Gastroesophageal sphincter (tissue), 4 donors: Measurements from ENCODE around the gene EFTUD2. TPM values are rescaled to one million over a fixed set of nuclear protein-coding genes. Genes with fewer than 3 reads are reported as not detected.

ENCODE experiments used
- ATAC-seq: fragments of 150-250 bp; one replicate; pipeline ENCODE4 v1.9.1; 2016; ENCODE audit warnings: mild to moderate bottlenecking, moderate library complexity
- H3K27ac ChIP-seq, 4 donors: fragments of 200-600 bp; sonication (generic) in 3 of 4; 1 replicate in 3 of 4; 2 replicates in 1 of 4; pipeline ENCODE4 v1.5.1; 2016 to 2019
- H3K27me3 ChIP-seq: fragments of 200-600 bp; sonication (generic); one replicate; pipeline ENCODE4 v1.5.1; 2019
- H3K36me3 ChIP-seq, 2 donors: fragments of 200-600 bp; sonication (generic); one replicate each; pipeline ENCODE4 v1.5.1; 2019; ENCODE audit warnings: control low read depth in 1 of 2
- H3K4me1 ChIP-seq, 3 donors: fragments of 200-600 bp; sonication (generic); 1 replicate in 2 of 3; 2 replicates in 1 of 3; pipeline ENCODE4 v1.5.1; 2016 to 2019; ENCODE audit warnings: control low read depth in 2 of 3
- H3K4me3 ChIP-seq, 2 donors: fragments of 200-600 bp; sonication (generic); one replicate each; pipeline ENCODE4 v1.5.1; 2019; ENCODE audit warnings: mild to moderate bottlenecking in 1 of 2, moderate library complexity in 1 of 2
- H3K9me3 ChIP-seq, 3 donors: fragments of 200-600 bp; sonication (generic); one replicate each; pipeline ENCODE4 v1.5.1; 2017 to 2019; ENCODE audit warnings: control low read depth in 2 of 3
- CTCF ChIP-seq, 4 experiments: fragments of 200-600 bp in 2 of 4; fragments of 450-650 bp in 2 of 4; sonication (generic) in 1 of 4; IDR thresholded peaks; one replicate each; pipeline ENCODE4 v1.5.1; 2017 to 2019; ENCODE audit warnings: antibody characterized with exemption in 4 of 4, mild to moderate bottlenecking in 2 of 4, moderate library complexity in 2 of 4
- EP300 ChIP-seq: sonication (generic); formaldehyde crosslinking; IDR thresholded peaks from one replicate; pipeline ENCODE4 v1.6.1; 2017; ENCODE audit warnings: antibody characterized with exemption, mild to moderate bottlenecking
- POLR2A ChIP-seq, 2 donors: fragments of 450-650 bp; IDR thresholded peaks; one replicate each; pipeline ENCODE4 v1.6.1; 2017; ENCODE audit warnings: antibody characterized with exemption in 2 of 2, mild to moderate bottlenecking in 2 of 2, moderate library complexity in 1 of 2
- POLR2AphosphoS5 ChIP-seq: sonication (generic); formaldehyde crosslinking; IDR thresholded peaks from one replicate; pipeline ENCODE4 v1.6.1; 2017; ENCODE audit warnings: antibody characterized with exemption
- WGBS, 2 donors: methylation state at CpG; one replicate each; pipeline ENCODE4 v1.1.5; 2018; ENCODE audit warnings: low coverage in 1 of 2; 5-methylcytosine and 5-hydroxymethylcytosine counted together
- total RNA-seq, 4 donors: library from RNA; depleted of rRNA; stranded (reverse); fragments of >200 nt; gene quantifications; one replicate each; pipeline ENCODE4 v1.1.0, GENCODE V29; 2016

EFTUD2 gene
- total RNA-seq, 4 donors from 2014 or later: 45.1 to 71.2 (median 57.8) TPM

DNA sequence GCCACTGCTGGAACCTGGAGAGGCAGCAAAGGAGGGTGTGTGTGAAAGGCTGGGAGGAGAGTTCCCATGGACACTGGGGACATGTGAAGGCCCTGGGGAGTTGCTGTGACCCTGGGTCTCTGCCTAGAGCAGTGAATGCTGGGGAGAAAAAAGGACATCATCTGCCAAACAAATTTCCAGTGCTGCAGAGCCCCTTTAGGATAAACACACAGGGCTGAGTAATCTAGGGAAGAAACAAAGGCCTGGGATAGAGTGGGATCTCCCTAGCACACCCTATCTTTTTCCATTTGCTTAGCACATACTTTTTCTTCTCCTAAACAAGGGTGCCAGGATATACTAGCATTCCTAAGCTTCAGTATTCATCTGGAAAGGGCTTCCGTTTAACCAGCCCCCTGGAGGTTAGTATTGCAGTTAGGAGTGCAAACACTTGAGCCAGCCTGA lies 54.8 kb downstream of the EFTUD2 start:
- 0 to 11% methylated on average over 1 of the region's 1 CpG for WGBS, 2 donors
- Histone ChIP-seq H3K9me3 (no peaks in the 10 kb centered on the region), H3K27ac (peak overlapping the region in 1 of 4 donors; percentile 16), H3K27me3 (no peaks in the 10 kb centered on the region), H3K4me3 (no peak overlapping the region), H3K36me3 (peaks cover 0 to 5% of the 10 kb centered on the region in 2 donors), H3K4me1 (peaks cover 0 to 21% (median 0%) of the 10 kb centered on the region in 3 donors)
- ATAC-seq: no peak
- TF ChIP-seq CTCF (IDR thresholded peaks at IDR 0.05): peak in 1 of 4 experiments; percentile 19
- no peak for TF ChIP-seq POLR2AphosphoS5
- TF ChIP-seq POLR2A (IDR thresholded peaks at IDR 0.05): no peak
- TF ChIP-seq EP300: no peak

DNA sequence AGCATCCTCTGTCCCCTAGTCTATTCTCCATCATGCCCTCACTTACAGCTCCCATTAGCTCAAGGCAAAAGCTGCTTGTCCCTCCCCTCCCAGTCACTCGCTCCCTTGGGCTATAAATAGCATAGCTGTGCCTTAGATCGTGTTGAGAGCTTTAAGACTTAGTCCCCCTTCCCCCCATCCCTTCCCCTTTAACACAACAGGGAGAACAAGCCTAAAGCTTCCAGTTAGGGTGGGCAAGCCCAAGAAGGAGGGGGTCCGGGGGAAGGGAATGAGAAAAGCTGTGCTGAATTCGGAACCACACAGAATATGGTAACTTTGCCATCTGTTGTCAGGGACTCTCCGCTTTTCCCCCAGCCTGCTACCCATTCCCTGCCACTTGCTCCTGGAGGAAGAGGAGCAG lies 56.5 kb downstream of the EFTUD2 start:
- peak; percentile 62 for ATAC-seq
- Histone ChIP-seq H3K9me3 (no peaks in the 10 kb centered on the region), H3K36me3 (no peaks in the 10 kb centered on the region), H3K4me3 (no peak overlapping the region), H3K27me3 (no peaks in the 10 kb centered on the region), H3K27ac (peak overlapping the region in 2 of 4 donors; percentile 23 to 24), H3K4me1 (peaks cover 0 to 21% (median 0%) of the 10 kb centered on the region in 3 donors)
- TF ChIP-seq CTCF (IDR thresholded peaks at IDR 0.05) (no peak), EP300 (no peak), POLR2AphosphoS5 (no peak)
- 40% methylated on average over 5 of the region's 5 CpGs; no CpG with 5 or more reads in 1 of the 2 donors for WGBS, 2 donors

- whole genome bisulfite sequencing, 2 donors: 60 to 64% methylated on average over 1 to 3 of the region's 3 CpGs
- ATAC-seq: no peak
- no peaks in the 10 kb centered on the region for H3K9me3 ChIP-seq
- TF ChIP-seq POLR2AphosphoS5 (no peak), POLR2A (IDR thresholded peaks at IDR 0.05) (no peak)
- peaks cover 0 to 21% (median 0%) of the 10 kb centered on the region in 3 donors for H3K4me1 ChIP-seq
- no peak overlapping the region for H3K27ac ChIP-seq
- H3K4me3 ChIP-seq: no peak overlapping the region
- no peaks in the 10 kb centered on the region for H3K36me3 ChIP-seq
- no peaks in the 10 kb centered on the region for H3K27me3 ChIP-seq
These were observed 58.3 kb downstream of the EFTUD2 start for GRCh38 chr17:44840936-44841335.

DNA sequence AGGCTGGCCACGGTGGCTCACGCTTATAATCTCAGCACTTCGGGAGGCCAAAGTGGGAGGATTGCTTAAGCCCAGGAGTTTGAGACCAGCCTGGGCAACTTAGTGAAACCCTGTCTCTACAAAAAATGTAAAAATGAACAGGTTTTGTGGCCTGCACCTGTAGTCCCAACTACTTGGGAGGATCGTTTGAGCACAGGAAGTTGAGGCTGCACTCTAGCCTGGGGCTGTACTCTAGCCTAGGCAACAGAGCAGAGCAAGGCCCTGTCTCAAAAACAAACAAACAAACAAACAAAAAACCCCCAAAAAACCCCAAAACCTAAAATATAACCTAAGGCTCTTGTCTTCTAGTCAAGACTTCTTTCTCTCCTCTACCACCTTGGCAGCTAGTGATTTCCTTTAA lies 59.0 kb downstream of the EFTUD2 start:
- no peak for ATAC-seq
- Histone ChIP-seq H3K4me3 (no peak overlapping the region), H3K27me3 (no peaks in the 10 kb centered on the region), H3K27ac (no peak overlapping the region), H3K4me1 (peaks cover 0 to 21% (median 0%) of the 10 kb centered on the region in 3 donors), H3K9me3 (no peaks in the 10 kb centered on the region), H3K36me3 (no peaks in the 10 kb centered on the region)
- 80 to 85% methylated on average over 1 to 4 of the region's 4 CpGs for WGBS, 2 donors
- no peak for TF ChIP-seq CTCF (IDR thresholded peaks at IDR 0.05)
- TF ChIP-seq EP300: no peak
- TF ChIP-seq POLR2AphosphoS5: no peak
- no peak for TF ChIP-seq POLR2A (IDR thresholded peaks at IDR 0.05)

DNA sequence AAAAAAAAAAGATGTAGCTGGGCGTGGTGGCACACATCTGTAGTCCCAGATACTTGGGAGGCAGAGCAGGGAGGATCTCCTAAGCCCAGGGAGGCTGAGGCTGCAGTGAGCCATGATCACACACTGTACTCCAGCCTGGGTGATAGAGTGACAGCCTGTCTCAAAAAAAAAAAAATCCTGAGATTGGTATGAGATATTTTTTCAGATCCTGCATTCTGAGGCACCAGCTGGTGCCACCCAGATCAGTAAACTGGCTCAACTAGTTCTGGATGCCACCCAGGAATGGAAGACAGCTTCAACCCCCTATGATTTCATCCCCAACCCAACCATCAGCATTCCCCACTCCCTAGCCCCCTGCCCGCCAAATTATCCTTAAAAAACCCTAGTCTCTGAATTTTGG lies 62.0 kb downstream of the EFTUD2 start:
- no peak for ATAC-seq
- no peak overlapping the region for H3K27ac ChIP-seq
- 73% methylated on average over 2 of the region's 2 CpGs; no CpG with 5 or more reads in 1 of the 2 donors for WGBS, 2 donors

More for the DNA sequence above, 62.0 kb downstream of the EFTUD2 start:
- TF ChIP-seq CTCF (IDR thresholded peaks at IDR 0.05) (no peak), EP300 (no peak)
- H3K36me3 ChIP-seq: no peaks in the 10 kb centered on the region
- no peaks in the 10 kb centered on the region for H3K27me3 ChIP-seq
- no peak overlapping the region for H3K4me3 ChIP-seq
- no peaks in the 10 kb centered on the region for H3K9me3 ChIP-seq
- H3K4me1 ChIP-seq: peaks cover 0 to under 1% (median 0%) of the 10 kb centered on the region in 3 donors
